T-helper 9 cell (primary cell): Measurements from ENCODE around the gene PGS1.

Experiments used
- DNase-seq: peaks from one replicate; pipeline ENCODE4 v3.0.0-alpha.2; 2020

The PGS1 gene

DNA sequence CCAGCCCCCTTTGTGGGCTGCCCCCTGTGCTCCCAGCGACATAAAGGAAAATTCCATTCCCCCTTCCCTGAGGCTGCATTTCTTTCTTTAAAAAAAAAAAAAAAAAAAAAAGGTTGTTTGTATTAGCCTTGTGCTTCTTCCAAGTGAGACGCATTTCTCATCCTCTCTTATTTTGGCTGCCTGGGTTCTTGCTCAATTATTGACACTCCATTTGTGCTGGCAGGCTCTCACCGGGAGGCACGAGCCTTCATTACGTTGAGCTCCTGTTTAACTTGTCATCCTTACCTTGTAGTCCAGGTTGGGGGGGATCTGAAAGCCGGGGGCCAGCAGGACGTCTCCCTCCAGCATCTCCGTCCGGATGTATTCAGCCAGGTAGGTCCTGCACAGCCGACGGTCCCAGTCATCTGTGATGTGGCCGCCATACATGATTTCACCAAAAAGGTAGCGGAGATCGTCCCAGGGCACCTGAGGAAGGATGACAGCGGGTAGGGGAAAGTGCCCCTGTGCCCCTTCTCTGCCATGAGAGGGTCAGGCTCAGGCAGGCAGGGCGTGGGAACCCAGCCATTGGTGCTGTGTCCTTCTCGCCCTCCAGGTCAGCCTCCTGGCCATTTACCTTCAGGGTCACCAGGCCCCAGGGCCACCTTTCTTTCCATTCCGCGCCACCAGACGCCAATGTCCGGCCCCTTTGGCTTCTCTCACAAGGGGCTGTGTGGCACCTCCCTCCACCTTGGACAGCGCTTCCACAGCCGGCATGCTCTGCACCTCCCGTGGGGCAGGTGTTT, 50.6 kb downstream of the PGS1 start:
- DNase-seq: no peak

GRCh38 chr17:78429618-78429995, 51.2 kb downstream of the PGS1 start:
- DNase-seq: no peak

GRCh38 chr17:78430892-78431691, 52.6 kb downstream of the PGS1 start:
- no peak for DNase-seq

- no peak for DNase-seq
These were observed 53.2 kb downstream of the PGS1 start for GRCh38 chr17:78431692-78431958.

DNA sequence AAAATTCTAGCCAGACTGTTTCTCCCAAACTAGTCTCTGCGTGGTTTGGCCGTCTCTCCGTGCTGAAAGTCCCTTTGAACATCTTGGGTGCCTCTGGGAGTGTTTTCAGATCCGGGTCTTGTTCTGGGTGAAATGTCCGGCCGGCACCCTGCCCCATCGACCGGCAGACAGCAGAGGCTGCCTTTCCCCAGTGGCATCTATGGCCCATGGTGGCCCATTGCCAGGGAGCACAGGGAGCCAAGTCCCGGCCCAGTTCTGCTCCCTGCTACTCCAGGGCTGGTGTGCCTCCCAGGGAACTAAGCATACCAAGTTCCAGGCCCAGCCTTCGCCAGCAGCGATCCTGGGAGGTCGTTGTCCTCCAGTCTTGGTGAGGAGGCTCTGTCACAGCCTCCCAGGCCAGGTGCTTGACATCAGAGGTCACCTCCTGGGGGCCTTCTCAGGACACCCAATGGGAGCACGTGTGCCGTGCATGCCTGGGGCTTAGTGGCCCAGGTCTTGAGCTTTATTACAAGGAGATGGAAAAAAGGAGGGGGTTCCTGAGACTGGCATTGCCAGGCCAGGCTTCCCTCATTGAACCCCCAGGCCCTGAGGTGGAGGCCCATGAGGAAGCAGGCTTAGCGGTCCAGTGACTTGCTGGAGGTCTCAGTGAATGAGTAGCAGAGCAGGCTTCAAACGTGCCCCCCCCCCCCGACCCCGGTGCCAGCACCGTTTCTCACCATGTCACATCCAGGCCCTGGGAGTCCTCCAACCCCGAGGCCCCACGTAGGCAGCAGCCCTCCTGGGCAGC, 54.0 kb downstream of the PGS1 start:
- DNase-seq: no peak

- no peak for DNase-seq
These were observed 54.7 kb downstream of the PGS1 start for GRCh38 chr17:78433013-78433727.

DNA sequence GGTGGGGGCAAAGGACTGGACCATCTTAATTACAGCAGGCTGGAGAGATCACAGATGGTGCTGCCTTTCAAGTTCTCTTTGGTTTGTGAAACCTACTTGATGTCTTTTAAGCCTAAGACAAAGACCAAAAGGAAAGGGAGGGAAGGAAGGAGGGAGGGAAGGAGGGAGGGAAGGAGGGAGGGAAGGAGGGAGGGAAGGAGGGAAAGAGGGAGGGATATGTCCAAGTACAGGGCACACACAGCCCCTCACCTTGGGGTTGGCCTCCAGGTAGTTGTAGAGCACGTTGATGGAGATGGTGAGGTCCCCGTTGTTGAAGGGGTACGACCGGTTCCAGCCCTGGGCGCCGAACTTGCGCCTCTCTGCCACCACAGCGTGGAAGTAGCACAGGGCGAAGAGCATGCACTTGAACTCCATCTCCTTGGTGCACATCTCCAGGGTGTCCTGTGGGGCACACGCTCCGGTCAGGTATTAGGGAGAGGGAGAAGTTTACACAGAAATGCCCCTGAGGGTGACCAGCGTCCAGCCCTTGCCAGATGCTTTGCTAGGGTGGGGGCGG, 55.4 kb downstream of the PGS1 start:
- no peak for DNase-seq

DNA sequence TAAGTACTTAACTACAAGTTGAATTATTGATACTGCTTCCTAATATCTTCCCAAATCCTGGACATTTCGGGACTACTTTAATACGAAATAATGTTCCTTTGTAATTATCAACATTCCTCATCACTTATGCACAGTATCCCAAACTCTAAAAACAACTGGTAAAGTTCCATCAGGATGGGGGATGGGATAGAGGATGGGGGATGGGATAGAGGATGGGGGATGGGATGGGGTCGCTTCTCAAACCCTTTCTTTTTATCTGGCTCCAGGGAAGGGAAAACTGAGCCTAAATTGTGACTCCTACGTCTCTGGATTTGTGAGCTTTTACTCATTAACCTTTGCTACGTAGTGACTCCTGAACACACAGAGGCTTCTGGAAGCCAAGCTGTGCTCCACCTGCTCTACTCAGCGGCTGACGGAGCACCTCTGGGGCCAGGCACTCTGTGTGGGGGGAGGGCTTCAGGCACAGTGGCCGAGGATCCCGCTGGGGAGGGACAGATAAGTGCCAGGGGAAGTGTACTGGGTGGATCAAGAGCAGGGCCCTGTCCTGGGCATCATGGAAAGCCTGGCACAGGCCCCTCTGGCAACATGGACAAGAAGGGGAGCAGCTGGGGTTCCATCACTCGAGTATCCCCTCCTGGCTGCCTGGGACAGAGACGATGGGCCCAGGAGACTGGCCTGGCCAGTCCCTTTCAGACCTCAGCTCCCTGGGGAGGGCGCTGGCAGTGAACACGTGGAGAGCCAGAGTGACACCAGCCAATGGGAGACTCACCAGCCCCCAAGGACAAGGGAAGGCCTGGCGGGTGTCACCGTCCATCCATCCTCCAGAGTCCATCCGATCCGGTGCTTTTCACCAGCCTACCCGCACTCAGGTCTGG, 56.2 kb downstream of the PGS1 start:
- DNase-seq: no peak

GRCh38 chr17:78435330-78436005, 57.0 kb downstream of the PGS1 start:
- no peak for DNase-seq

GRCh38 chr17:78437508-78438169, 59.2 kb downstream of the PGS1 start:
- no peak for DNase-seq

DNA sequence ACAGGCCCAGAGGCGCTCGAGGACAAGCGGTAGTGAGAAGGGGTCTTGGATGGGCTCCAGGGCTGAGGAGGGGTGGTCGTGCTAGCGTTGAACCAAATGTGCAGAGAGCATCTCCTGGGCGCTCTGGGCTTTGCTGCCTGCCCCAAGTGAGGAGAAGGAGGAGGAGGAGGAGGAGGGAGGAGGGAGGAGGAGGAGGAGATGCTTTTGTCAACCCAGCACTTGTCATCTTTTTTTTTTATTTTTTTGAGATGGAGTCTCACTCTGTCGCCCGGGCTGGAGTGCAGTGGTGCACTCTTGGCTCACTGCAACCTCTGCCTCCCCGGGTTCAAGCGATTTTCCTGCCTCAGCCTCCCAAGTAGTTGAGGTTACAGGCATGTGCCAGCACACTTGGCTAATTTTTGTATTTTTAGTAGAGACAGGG, 59.8 kb downstream of the PGS1 start:
- no peak for DNase-seq

DNA sequence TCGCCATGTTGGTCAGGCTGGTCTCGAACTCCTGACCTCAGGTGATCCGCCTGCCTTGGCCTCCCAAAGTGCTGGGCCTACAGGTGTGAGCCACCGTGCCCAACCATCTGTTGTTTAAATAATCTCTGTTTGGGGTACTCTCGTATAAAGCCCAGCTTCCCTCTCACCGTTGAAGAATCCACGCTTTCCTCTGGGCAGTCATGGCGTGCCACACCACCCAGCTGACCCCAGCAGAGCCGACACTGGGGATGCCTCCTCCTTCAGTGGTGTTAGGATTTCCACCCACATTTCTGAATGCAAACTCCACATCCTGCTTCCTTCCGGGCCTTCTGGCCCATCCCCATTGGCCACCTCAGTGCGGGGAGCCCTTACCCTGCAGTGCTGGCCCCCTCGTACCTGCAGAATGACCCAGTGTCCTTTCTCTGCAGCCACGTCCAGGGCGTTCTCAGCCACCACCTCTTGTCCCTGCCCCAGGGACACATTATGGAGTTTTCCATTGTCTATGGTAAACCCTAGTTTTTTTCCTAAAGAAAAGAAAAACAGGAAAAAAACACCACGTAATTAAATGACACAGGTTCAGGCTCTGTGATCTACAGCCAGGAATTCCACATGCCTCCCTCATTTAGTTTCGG, 60.4 kb downstream of the PGS1 start:
- no peak for DNase-seq

DNA sequence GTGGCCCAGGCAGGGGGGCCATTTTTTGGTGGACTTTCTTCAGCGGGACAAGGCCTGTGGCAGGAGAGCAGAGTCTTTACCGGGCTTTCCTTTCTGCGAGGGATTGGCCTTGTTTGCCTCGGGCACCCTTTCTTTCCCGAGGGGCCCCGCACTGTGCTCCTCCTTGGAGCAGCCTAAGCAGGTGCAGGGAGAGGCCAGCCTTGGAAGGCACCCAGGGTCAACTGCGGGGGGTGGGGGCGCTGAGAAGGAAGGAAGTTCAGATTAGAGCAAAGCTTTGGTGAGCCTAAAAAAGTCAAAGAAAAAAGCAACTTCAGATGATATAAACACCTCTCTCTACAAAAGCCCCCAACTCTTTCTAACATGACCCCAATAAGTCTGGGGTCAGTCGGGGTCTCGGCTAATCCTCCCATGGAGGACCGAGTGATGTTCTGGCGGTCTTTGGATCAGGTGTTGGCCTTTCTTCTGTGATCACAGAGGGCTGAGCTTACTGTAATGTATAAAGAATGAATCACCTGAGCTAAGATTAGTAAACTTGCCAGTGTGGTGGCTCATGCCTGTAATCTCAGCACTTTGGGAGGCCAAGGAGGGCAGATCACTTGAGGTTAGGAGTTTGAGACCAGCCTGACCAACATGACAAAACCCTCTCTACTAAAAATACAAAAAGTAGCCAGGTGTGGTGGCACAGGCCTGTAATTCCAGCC, 63.0 kb downstream of the PGS1 start:
- DNase-seq: no peak

DNA sequence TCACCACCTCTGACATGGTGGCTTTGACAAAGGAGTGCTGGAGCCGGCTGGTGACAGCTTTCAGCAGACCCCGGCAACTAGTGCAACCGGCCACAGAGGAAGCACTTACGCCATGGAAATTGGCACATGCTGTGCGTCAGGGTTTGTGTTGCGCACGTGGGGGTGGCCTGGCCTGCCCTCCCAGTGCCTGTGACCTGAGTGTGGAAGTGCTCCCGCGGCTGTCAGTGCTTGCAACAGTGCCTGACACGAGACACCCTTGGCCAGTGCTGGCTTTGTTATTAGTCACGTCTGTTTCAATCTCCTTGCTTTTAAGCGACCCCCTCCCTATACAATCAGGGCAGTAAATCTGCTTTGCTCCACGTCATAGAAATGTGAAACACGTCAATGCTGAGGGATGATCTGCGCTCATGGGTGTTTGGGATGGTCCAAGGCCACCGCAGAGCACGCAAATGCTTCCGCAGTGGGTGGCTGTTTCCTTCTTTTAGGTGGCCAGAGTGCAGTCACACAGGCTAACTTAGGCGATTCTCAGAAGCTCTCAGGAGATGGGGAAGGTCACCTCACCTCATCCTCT, 64.3 kb downstream of the PGS1 start:
- DNase-seq: no peak

- DNase-seq: no peak
These were observed 65.9 kb downstream of the PGS1 start for GRCh38 chr17:78444392-78444791.

- DNase-seq: no peak
These were observed 68.4 kb downstream of the PGS1 start for GRCh38 chr17:78446833-78447232.

DNA sequence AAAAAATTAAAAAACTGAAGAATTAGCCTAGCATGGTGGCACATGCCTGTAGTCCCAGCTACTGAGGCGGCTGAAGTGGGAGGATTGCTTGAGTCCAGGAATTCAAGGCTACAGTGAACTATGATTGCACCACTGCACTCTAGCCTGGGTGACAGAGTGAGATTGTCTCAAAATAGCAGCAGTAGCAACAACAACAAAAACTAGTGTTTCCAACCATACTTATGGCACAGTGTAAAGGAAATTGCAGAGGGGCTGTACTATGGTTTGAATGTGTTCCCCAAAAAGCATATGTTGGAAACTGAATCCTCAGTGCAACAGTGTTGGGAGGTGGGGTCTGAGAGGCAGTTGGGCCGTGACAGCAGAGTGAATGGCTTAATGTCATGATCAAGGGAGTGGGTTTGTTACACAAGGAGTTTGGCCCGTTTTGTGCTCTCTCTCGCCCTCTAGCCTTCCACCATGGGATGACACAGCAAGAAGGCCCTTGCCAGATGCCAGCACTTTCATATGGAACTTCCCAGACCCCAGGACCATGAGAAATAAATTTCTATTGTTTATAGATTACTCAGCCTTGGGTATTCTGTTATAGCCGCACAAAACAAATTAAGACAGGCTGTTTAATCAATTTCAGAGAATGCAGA, 70.0 kb downstream of the PGS1 start:
- DNase-seq: no peak

DNA sequence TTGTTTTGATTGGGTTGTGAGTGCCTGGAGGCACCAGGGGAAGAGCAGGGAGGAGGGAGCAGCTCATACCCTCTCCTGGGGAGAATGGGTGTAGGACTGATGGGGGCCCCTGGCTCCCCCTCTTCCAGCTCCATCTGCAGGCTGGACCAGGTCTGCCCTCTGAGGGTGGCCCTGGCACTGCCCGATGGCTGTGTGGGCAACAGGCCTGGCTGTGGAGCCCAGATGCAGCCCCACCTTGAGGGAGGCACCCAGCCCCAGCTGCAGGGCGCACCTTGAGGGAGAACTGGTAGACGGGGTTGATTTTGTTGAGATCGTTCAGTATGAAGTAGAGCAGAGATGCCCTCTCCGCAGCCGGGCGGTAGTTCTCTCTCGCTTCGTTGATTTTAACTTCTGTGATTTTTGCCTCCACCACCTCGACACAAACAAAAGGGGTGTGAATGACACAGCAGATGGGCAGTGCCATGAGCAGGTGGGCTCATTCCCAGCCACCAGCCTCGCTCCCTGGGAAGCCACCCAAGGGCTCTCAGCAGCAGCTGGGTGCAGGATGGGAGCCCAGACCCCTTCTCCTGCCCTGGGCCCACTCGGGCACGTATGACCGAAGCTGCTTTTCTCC, 71.6 kb downstream of the PGS1 start:
- no peak for DNase-seq
